HepG2 (cell line): ENCODE data around the gene PRPF38B. TPM values are rescaled to one million over a fixed set of nuclear protein-coding genes. Genes with fewer than 3 reads are reported as not detected.

ENCODE experiments used
- ATRX ChIP-seq: sonication (generic); formaldehyde crosslinking; IDR thresholded peaks from 2 replicates; pipeline ENCODE4 v1.4.0; 2020; ENCODE audit warnings: missing genetic modification reagents, borderline replicate concordance
- FOXA3 ChIP-seq: IDR thresholded peaks from 2 replicates; pipeline ENCODE4 v1.6.1; 2016; ENCODE audit warnings: missing genetic modification reagents, missing compliant biosample characterization
- HOXA5 ChIP-seq: sonication (generic); formaldehyde crosslinking; IDR thresholded peaks from 2 replicates; pipeline ENCODE4 v1.4.0; 2020; ENCODE audit warnings: missing genetic modification reagents
- IRX3 ChIP-seq: sonication (generic); formaldehyde crosslinking; IDR thresholded peaks from 2 replicates; pipeline ENCODE4 v1.8.1; 2023; ENCODE audit warnings: mild to moderate bottlenecking, low read depth, missing genetic modification reagents, borderline replicate concordance
- MATR3 ChIP-seq: sonication (generic); formaldehyde crosslinking; IDR thresholded peaks from 2 replicates; pipeline ENCODE4 v1.4.0; 2020; ENCODE audit warnings: missing genetic modification reagents
- MED1 ChIP-seq: sonication (generic); formaldehyde crosslinking; IDR thresholded peaks from 2 replicates; pipeline ENCODE4 v1.4.0; 2020; ENCODE audit warnings: missing genetic modification reagents
- MEIS2 ChIP-seq: sonication (generic); formaldehyde crosslinking; IDR thresholded peaks from 2 replicates; pipeline ENCODE4 v1.9.0; 2021; ENCODE audit warnings: mild to moderate bottlenecking, missing genetic modification reagents
- RELA ChIP-seq: sonication (generic); formaldehyde crosslinking; IDR thresholded peaks from 2 replicates; pipeline ENCODE4 v1.4.0; 2020; ENCODE audit warnings: missing genetic modification reagents
- RFX3 ChIP-seq: IDR thresholded peaks from 2 replicates; pipeline ENCODE4 v1.6.1; 2016; ENCODE audit warnings: missing biosample characterization, missing genetic modification reagents
- RFX5 ChIP-seq: IDR thresholded peaks from 2 replicates; pipeline ENCODE4 v1.6.1; 2011; ENCODE audit warnings: low read depth, low read length, improper control_type of control experiment
- SNAPC2 ChIP-seq: sonication (generic); formaldehyde crosslinking; IDR thresholded peaks from 2 replicates; pipeline ENCODE4 v1.8.1; 2022; ENCODE audit warnings: mild to moderate bottlenecking, missing genetic modification reagents
- ZNF224 ChIP-seq: sonication (generic); formaldehyde crosslinking; IDR thresholded peaks from 2 replicates; pipeline ENCODE4 v1.5.0; 2020; ENCODE audit warnings: mild to moderate bottlenecking, missing genetic modification reagents
- ZNF234 ChIP-seq: sonication (generic); formaldehyde crosslinking; conservative IDR thresholded peaks from 2 replicates; pipeline ENCODE4 v1.5.1; 2020; ENCODE audit warnings: mild to moderate bottlenecking, missing genetic modification reagents
- ZNF235 ChIP-seq: sonication (generic); formaldehyde crosslinking; IDR thresholded peaks from 2 replicates; pipeline ENCODE4 v1.8.1; 2023; ENCODE audit warnings: mild to moderate bottlenecking, missing genetic modification reagents, borderline replicate concordance
- ZNF335 ChIP-seq: sonication (generic); formaldehyde crosslinking; IDR thresholded peaks from 2 replicates; pipeline ENCODE4 v1.4.0; 2020; ENCODE audit warnings: missing genetic modification reagents
- ZNF383 ChIP-seq: sonication (generic); formaldehyde crosslinking; IDR thresholded peaks from 2 replicates; pipeline ENCODE4 v1.4.0; 2020; ENCODE audit warnings: missing genetic modification reagents, mild to moderate bottlenecking, borderline replicate concordance
- ZNF7 ChIP-seq: IDR thresholded peaks from 2 replicates; pipeline ENCODE4 v1.6.1; 2016; ENCODE audit warnings: missing biosample characterization, missing genetic modification reagents
- ZNF75D ChIP-seq: sonication (generic); formaldehyde crosslinking; IDR thresholded peaks from 2 replicates; pipeline ENCODE4 v1.8.1; 2023; ENCODE audit warnings: missing genetic modification reagents, mild to moderate bottlenecking, borderline replicate concordance
- polyA plus RNA-seq, 8 experiments: library from polyadenylated mRNA; depleted of rRNA in 3 of 8; stranded (reverse) in 7 of 8; unstranded in 1 of 8; fragments of >200 nt; fragmentation: Illumina TruSeq in 4 of 8; extraction: Trizol in 4 of 8; gene quantifications; 2 replicates each; pipeline versions ENCODE4 v1.2.1 to v1.2.3, GENCODE V29; 2011 to 2016; ENCODE audit warnings: low read depth in 4 of 8, missing spikeins in 1 of 8, mixed read lengths in 1 of 8; ENCODE audit not compliant: insufficient read depth in 1 of 8
- total RNA-seq, 5 experiments: library from RNA; depleted of rRNA; stranded (reverse); fragments of >200 nt; fragmentation: Illumina TruSeq; extraction: Trizol; gene quantifications; 2 replicates each; pipeline ENCODE4 v1.2.3, GENCODE V29; 2016; ENCODE audit warnings: low read depth in 1 of 5
- TF ChIP-seq, protein P1 (sequence below): sonication (generic); formaldehyde crosslinking; IDR thresholded peaks from 2 replicates; pipeline ENCODE4 v1.8.1; 2023; ENCODE audit warnings: mild to moderate bottlenecking, moderate library complexity, missing genetic modification reagents
- TF ChIP-seq, protein P2 (sequence below): sonication (generic); formaldehyde crosslinking; IDR thresholded peaks from 2 replicates; pipeline ENCODE4 v1.5.1; 2020; ENCODE audit warnings: mild to moderate bottlenecking, missing genetic modification reagents, moderate library complexity
- TF ChIP-seq, protein P3 (sequence below): sonication (generic); formaldehyde crosslinking; IDR thresholded peaks from 2 replicates; pipeline ENCODE4 v1.8.1; 2022; ENCODE audit warnings: mild to moderate bottlenecking, missing genetic modification reagents
- TF ChIP-seq, protein P4 (sequence below): sonication (generic); formaldehyde crosslinking; IDR thresholded peaks from 2 replicates; pipeline ENCODE4 v1.4.0; 2020; ENCODE audit warnings: missing genetic modification reagents
- TF ChIP-seq, protein P5 (sequence below): sonication (generic); formaldehyde crosslinking; IDR thresholded peaks from 2 replicates; pipeline ENCODE4 v1.4.0; 2020; ENCODE audit warnings: low read depth, mild to moderate bottlenecking, missing genetic modification reagents

The PRPF38B gene
- total and polyA plus RNA-seq, 2 of the 13 experiments (the other 11 are each of a cell fraction or from before 2014, with no cell fraction given) = 25.7 to 29.7 TPM

DNA sequence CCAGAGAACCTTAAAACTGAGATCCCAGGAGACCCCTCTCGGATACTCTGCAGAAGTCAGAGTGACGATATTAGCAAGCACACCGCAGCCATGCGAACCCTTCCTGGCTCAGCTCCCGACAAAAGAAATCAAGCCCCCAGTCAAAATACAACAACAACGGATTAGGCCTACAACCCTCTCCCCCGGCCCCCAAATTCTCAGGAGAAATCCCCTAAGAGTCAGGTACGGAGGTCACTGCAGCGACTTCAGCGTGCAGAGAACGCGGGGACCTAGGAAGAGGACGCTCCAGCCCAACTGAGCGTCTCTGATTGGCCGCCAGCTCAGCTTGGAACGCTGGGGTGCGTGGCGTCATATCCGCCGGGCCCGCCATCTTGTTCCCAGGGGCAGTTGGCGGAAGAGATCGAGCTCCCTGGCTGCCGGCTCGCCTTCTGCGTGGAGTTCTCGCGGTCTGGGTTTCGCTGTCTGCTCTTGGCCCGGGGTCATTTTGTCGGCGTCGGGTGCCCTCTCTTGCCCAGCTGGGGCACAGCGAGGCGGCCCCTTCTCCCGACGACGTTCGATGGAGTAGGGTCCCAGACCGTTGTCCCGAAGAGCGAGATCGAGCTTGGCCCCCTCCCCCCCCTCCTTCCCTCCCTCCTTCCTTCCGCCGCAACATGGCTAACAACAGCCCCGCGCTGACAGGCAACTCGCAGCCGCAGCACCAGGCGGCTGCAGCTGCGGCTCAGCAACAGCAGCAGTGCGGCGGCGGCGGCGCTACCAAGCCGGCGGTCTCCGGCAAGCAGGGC lies at the start of gene PRPF38B (continued):
- TF ChIP-seq MEIS2 (CRISPR knock-in tag) (peak; percentile 62; the same call in 1 of the 2 replicates), ATRX (CRISPR knock-in tag) (no peak), MATR3 (CRISPR knock-in tag) (no peak), ZNF234 (CRISPR knock-in tag) (0 out of 2 replicates have a peak, but pooled peaks have one; percentile 85), ZNF235 (CRISPR knock-in tag) (no peak), ZNF383 (CRISPR knock-in tag) (peak; percentile 89; the same call in 1 of the 2 replicates), ZNF224 (CRISPR knock-in tag) (peak; percentile 91), ZNF75D (CRISPR knock-in tag) (no peak), RELA (no peak; the same call in 1 of the 2 replicates), RFX5 (peak; percentile 23; the same call in 1 of the 2 replicates), ZNF7 (CRISPR knock-in tag) (no peak), MED1 (peak; percentile 75), RFX3 (CRISPR knock-in tag) (no peak), HOXA5 (no peak), IRX3 (CRISPR knock-in tag) (0 out of 2 replicates have a peak, but pooled peaks have one; percentile 18), SNAPC2 (peak; percentile 69; the same call in 1 of the 2 replicates), FOXA3 (CRISPR knock-in tag) (peak; percentile 26; the same call in 1 of the 2 replicates), ZNF335 (CRISPR knock-in tag) (peak; percentile 63; the same call in 1 of the 2 replicates)
- TF ChIP-seq, protein P1, sequence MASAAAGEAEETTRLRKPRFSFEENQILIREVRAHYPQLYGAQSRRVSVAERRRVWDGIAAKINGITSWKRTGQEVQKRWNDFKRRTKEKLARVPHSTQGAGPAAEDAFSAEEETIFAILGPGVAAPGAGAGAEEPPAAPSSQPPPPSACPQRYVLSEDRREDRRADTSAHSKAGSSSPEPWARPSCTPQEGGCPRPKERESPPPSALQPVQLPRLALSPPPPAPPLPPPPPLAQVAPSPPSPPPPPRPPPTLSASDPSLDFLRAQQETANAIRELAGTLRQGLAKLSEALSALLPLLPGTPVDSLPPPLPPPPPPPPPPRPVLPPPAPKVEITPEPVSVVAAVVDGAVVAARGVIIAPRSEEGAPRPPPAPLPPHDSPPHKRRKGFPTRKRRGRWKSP (CRISPR knock-in tag) = peak; percentile 54
- TF ChIP-seq, protein P2, sequence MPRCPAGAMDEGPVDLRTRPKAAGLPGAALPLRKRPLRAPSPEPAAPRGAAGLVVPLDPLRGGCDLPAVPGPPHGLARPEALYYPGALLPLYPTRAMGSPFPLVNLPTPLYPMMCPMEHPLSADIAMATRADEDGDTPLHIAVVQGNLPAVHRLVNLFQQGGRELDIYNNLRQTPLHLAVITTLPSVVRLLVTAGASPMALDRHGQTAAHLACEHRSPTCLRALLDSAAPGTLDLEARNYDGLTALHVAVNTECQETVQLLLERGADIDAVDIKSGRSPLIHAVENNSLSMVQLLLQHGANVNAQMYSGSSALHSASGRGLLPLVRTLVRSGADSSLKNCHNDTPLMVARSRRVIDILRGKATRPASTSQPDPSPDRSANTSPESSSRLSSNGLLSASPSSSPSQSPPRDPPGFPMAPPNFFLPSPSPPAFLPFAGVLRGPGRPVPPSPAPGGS (CRISPR knock-in tag) = no peak
- TF ChIP-seq, protein P3, sequence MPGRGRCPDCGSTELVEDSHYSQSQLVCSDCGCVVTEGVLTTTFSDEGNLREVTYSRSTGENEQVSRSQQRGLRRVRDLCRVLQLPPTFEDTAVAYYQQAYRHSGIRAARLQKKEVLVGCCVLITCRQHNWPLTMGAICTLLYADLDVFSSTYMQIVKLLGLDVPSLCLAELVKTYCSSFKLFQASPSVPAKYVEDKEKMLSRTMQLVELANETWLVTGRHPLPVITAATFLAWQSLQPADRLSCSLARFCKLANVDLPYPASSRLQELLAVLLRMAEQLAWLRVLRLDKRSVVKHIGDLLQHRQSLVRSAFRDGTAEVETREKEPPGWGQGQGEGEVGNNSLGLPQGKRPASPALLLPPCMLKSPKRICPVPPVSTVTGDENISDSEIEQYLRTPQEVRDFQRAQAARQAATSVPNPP (CRISPR knock-in tag) = 0 out of 2 replicates have a peak, but pooled peaks have one; percentile 55
- TF ChIP-seq, protein P4, sequence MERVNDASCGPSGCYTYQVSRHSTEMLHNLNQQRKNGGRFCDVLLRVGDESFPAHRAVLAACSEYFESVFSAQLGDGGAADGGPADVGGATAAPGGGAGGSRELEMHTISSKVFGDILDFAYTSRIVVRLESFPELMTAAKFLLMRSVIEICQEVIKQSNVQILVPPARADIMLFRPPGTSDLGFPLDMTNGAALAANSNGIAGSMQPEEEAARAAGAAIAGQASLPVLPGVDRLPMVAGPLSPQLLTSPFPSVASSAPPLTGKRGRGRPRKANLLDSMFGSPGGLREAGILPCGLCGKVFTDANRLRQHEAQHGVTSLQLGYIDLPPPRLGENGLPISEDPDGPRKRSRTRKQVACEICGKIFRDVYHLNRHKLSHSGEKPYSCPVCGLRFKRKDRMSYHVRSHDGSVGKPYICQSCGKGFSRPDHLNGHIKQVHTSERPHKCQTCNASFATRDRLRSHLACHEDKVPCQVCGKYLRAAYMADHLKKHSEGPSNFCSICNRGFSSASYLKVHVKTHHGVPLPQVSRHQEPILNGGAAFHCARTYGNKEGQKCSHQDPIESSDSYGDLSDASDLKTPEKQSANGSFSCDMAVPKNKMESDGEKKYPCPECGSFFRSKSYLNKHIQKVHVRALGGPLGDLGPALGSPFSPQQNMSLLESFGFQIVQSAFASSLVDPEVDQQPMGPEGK = 0 out of 2 replicates have a peak, but pooled peaks have one; percentile 57
- TF ChIP-seq, protein P5, sequence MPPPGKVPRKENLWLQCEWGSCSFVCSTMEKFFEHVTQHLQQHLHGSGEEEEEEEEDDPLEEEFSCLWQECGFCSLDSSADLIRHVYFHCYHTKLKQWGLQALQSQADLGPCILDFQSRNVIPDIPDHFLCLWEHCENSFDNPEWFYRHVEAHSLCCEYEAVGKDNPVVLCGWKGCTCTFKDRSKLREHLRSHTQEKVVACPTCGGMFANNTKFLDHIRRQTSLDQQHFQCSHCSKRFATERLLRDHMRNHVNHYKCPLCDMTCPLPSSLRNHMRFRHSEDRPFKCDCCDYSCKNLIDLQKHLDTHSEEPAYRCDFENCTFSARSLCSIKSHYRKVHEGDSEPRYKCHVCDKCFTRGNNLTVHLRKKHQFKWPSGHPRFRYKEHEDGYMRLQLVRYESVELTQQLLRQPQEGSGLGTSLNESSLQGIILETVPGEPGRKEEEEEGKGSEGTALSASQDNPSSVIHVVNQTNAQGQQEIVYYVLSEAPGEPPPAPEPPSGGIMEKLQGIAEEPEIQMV (CRISPR knock-in tag) = 0 out of 2 replicates have a peak, but pooled peaks have one; percentile 61
